Endodermal cell (in vitro differentiated cells): Measurements from ENCODE around the gene IL6ST. TPM values are rescaled to one million over a fixed set of nuclear protein-coding genes. Genes with fewer than 3 reads are reported as not detected.

Source experiments
- DNase-seq: peaks from one replicate; pipeline ENCODE4 v3.0.0-alpha.2; 2017
- H3K27ac ChIP-seq: 2 replicates; pipeline ENCODE4 v1.5.1; 2013; ENCODE audit warnings: mild to moderate bottlenecking, low read depth, low read length, moderate library complexity
- H3K27me3 ChIP-seq: 2 replicates; pipeline ENCODE4 v1.6.1; 2013; ENCODE audit warnings: mild to moderate bottlenecking, low read length, moderate library complexity; ENCODE audit not compliant: insufficient read depth, control insufficient read depth, poor library complexity, severe bottlenecking
- H3K36me3 ChIP-seq: 2 replicates; pipeline ENCODE4 v1.7.0; 2013; ENCODE audit warnings: mild to moderate bottlenecking, low read length, moderate library complexity; ENCODE audit not compliant: control insufficient read depth, insufficient read depth
- H3K4me1 ChIP-seq: one replicate; pipeline ENCODE4 v1.7.0; 2013; ENCODE audit warnings: low read length; ENCODE audit not compliant: control insufficient read depth, insufficient read depth
- H3K4me3 ChIP-seq: 2 replicates; pipeline ENCODE4 v1.5.1; 2013; ENCODE audit warnings: mild to moderate bottlenecking, low read length, moderate library complexity
- H3K9ac ChIP-seq: 2 replicates; pipeline ENCODE4 v1.6.1; 2013; ENCODE audit warnings: mild to moderate bottlenecking, low read length, moderate library complexity; ENCODE audit not compliant: poor library complexity, severe bottlenecking; ENCODE audit errors: extremely low read depth
- H3K9me3 ChIP-seq: 2 replicates; pipeline ENCODE4 v1.6.1; 2013; ENCODE audit warnings: mild to moderate bottlenecking, low read length, moderate library complexity; ENCODE audit not compliant: control insufficient read depth
- H3K27ac Mint-ChIP-seq: 2 replicates; pipeline ENCODE4 v1.8.0; 2020; ENCODE audit warnings: mixed read lengths
- H3K27me3 Mint-ChIP-seq: 2 replicates; pipeline ENCODE4 v1.8.0; 2021; ENCODE audit warnings: mild to moderate bottlenecking, mixed read lengths; ENCODE audit not compliant: insufficient read depth
- H3K36me3 Mint-ChIP-seq: 2 replicates; pipeline ENCODE4 v1.8.0; 2020; ENCODE audit warnings: low read depth, mixed read lengths
- H3K4me1 Mint-ChIP-seq: 2 replicates; pipeline ENCODE4 v1.8.0; 2020; ENCODE audit warnings: mixed read lengths
- H3K4me3 Mint-ChIP-seq: 2 replicates; pipeline ENCODE4 v1.8.0; 2020; ENCODE audit warnings: mild to moderate bottlenecking, moderate library complexity, mixed read lengths
- H3K9me3 Mint-ChIP-seq: 2 replicates; pipeline ENCODE4 v1.8.0; 2020; ENCODE audit warnings: mild to moderate bottlenecking, mixed read lengths
- CTCF ChIP-seq: fragments of 200-600 bp; sonication (generic); conservative IDR thresholded peaks from 2 replicates; pipeline ENCODE4 v1.5.0; 2021; ENCODE audit warnings: antibody characterized with exemption, mild to moderate bottlenecking
- WGBS, 2 experiments: methylation state at CpG; one replicate each; pipeline versions ENCODE4 v1.1.5 to v1.1.7; 2013; ENCODE audit warnings: missing lambda C conversion rate in 2 of 2, mixed read lengths in 1 of 2; ENCODE audit not compliant: insufficient coverage in 1 of 2, insufficient read length in 1 of 2; 5-methylcytosine and 5-hydroxymethylcytosine counted together
- total RNA-seq, 2 donors: library from RNA; stranded (reverse); fragmentation: NEBNext Ultra II Directional in 1 of 2; extraction: Animal tissue kit (Norgen Biotek cat#: 25700) in 1 of 2; gene quantifications; 2 replicates in 1 of 2; 3 replicates in 1 of 2; pipeline ENCODE4 v1.2.1, GENCODE V29; 2021

IL6ST gene
- total RNA-seq, 2 donors from 2014 or later: 26.3 to 30.4 TPM

DNA sequence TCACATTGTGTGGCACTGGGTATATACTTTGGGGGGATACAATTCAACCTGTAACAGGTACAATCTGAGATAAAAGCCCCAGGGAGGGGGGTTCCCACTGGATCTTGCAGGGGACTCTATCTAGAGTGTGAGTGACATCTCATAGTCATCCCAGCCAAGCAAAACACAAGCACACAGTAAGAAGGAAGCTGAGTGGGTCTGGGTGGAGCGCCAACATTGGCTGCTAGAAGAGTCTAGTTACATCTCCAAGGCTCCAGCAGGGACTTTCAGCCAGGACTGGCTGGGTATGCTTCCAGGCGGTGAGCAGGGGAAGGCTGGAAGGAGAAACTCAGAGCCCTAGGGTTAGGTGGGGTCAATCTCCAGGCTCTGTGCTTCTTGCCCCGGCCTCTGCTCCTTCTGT lies 90.6 kb downstream of the IL6ST start:
- H3K36me3 ChIP-seq: no peaks in the 10 kb centered on the region
- 91 to 100% methylated on average over 1 to 3 of the region's 3 CpGs for WGBS, 2 experiments
- H3K36me3 Mint-ChIP-seq: no peaks in the 10 kb centered on the region
- H3K4me1 Mint-ChIP-seq: no peaks in the 10 kb centered on the region
- no peaks in the 10 kb centered on the region for H3K9me3 ChIP-seq
- TF ChIP-seq CTCF: no peak
- no peak overlapping the region for H3K4me3 Mint-ChIP-seq
- no peak overlapping the region for H3K27ac ChIP-seq
- H3K27me3 ChIP-seq: no peaks in the 10 kb centered on the region
- no peaks in the 10 kb centered on the region for H3K4me1 ChIP-seq
- no peak overlapping the region for H3K27ac Mint-ChIP-seq
- H3K9me3 Mint-ChIP-seq: no peaks in the 10 kb centered on the region
- DNase-seq: no peak
- H3K9ac ChIP-seq: no peak overlapping the region
- no peaks in the 10 kb centered on the region for H3K27me3 Mint-ChIP-seq
- no peak overlapping the region for H3K4me3 ChIP-seq

GRCh38 chr5:55903121-55903701 lies 91.6 kb downstream of the IL6ST start:
- no peak for TF ChIP-seq CTCF
- Histone ChIP-seq H3K4me1 (no peaks in the 10 kb centered on the region), H3K4me3 (no peak overlapping the region), H3K36me3 (no peaks in the 10 kb centered on the region), H3K27me3 (no peaks in the 10 kb centered on the region), H3K9ac (no peak overlapping the region), H3K27ac (no peak overlapping the region), H3K9me3 (no peaks in the 10 kb centered on the region)
- no peaks in the 10 kb centered on the region for H3K36me3 Mint-ChIP-seq
- H3K27ac Mint-ChIP-seq: no peak overlapping the region
- DNase-seq: no peak
- WGBS, 2 experiments: 92 to 94% methylated on average over 13 to 19 of the region's 19 CpGs
- no peaks in the 10 kb centered on the region for H3K27me3 Mint-ChIP-seq
- no peak overlapping the region for H3K4me3 Mint-ChIP-seq
- H3K4me1 Mint-ChIP-seq: no peaks in the 10 kb centered on the region
- no peaks in the 10 kb centered on the region for H3K9me3 Mint-ChIP-seq

- Histone ChIP-seq H3K9me3 (no peaks in the 10 kb centered on the region), H3K36me3 (no peaks in the 10 kb centered on the region), H3K9ac (no peak overlapping the region), H3K4me1 (no peaks in the 10 kb centered on the region), H3K27me3 (no peaks in the 10 kb centered on the region), H3K4me3 (no peak overlapping the region), H3K27ac (no peak overlapping the region)
- H3K4me3 Mint-ChIP-seq: no peak overlapping the region
- H3K36me3 Mint-ChIP-seq: no peaks in the 10 kb centered on the region
- WGBS, 2 experiments: 91 to 93% methylated on average over 4 to 5 of the region's 5 CpGs
- no peaks in the 10 kb centered on the region for H3K4me1 Mint-ChIP-seq
- TF ChIP-seq CTCF: no peak
- DNase-seq: no peak
- no peak overlapping the region for H3K27ac Mint-ChIP-seq
- no peaks in the 10 kb centered on the region for H3K27me3 Mint-ChIP-seq
- no peaks in the 10 kb centered on the region for H3K9me3 Mint-ChIP-seq
Measured at GRCh38 chr5:55902696-55903095, 92.1 kb downstream of the IL6ST start.
